Tibial nerve (tissue), 4 donors: Measurements from ENCODE around the gene SCGB1D1.

ENCODE experiments used
- CTCF ChIP-seq, 5 experiments: fragments of 200-600 bp in 3 of 5; fragments of 450-650 bp in 2 of 5; sonication (generic) in 3 of 5; IDR thresholded peaks; one replicate each; pipeline ENCODE4 v1.5.1; 2016 to 2019; ENCODE audit warnings: antibody characterized with exemption in 5 of 5, mild to moderate bottlenecking in 3 of 5, moderate library complexity in 2 of 5
- EP300 ChIP-seq, 2 donors: sonication (generic); formaldehyde crosslinking; IDR thresholded peaks; one replicate each; pipeline ENCODE4 v1.6.1; 2017; ENCODE audit warnings: antibody characterized with exemption in 2 of 2, mild to moderate bottlenecking in 1 of 2
- POLR2A ChIP-seq, 2 donors: fragments of 450-650 bp; IDR thresholded peaks; one replicate each; pipeline ENCODE4 v1.6.1; 2017; ENCODE audit warnings: antibody characterized with exemption in 2 of 2, mild to moderate bottlenecking in 2 of 2, moderate library complexity in 2 of 2

- TF ChIP-seq POLR2A (IDR thresholded peaks at IDR 0.05), result no peak
- no peak for TF ChIP-seq CTCF (IDR thresholded peaks at IDR 0.05)
- TF ChIP-seq EP300 (IDR thresholded peaks at IDR 0.05), result no peak
Measured at GRCh38 chr11:62233730-62234129, 43.7 kb downstream of the SCGB1D1 start.
